SH-SY5Y (cell line): Measurements from ENCODE around the gene SNCAIP.

Experiments used
- GATA2 ChIP-seq: IDR thresholded peaks from 2 replicates; pipeline ENCODE4 v1.6.1; 2011; ENCODE audit warnings: mild to moderate bottlenecking, low read depth, low read length
- GATA3 ChIP-seq: IDR thresholded peaks from 2 replicates; pipeline ENCODE4 v1.6.1; 2011; ENCODE audit warnings: low read depth, mild to moderate bottlenecking, low read length, moderate library complexity

DNA sequence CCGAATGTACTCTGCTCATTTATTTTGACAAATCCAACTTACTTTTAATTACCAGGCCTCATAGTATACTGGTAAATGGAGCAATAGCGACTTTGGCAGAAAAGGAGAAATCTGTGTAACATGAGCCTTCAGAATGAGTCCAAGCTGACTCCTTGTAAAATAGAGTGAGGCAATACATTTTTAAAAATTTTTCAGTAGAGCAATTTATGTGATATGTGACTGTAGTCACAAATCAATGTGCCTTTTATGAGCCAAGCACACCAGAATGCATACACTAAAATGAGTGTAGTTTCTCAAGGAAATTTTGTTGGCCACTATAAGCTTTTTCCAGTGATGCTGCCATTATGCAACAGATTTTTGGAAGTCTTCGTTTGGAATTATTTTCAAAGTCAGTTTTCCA is 73.8 kb downstream of the SNCAIP start:
- no peak for TF ChIP-seq GATA2
- no peak for TF ChIP-seq GATA3
